Activated naive CD8-positive, alpha-beta T cell treated with anti-CD3 and anti-CD28 coated beads, Interleukin-2, amount 50 U/mL, for 16 hours (primary cell): ENCODE data around the gene IL21.

ENCODE experiments used
- DNase-seq: peaks from one replicate; pipeline ENCODE4 v3.0.0-alpha.2; 2020; ENCODE audit warnings: low read depth, low spot score

The IL21 gene

DNA sequence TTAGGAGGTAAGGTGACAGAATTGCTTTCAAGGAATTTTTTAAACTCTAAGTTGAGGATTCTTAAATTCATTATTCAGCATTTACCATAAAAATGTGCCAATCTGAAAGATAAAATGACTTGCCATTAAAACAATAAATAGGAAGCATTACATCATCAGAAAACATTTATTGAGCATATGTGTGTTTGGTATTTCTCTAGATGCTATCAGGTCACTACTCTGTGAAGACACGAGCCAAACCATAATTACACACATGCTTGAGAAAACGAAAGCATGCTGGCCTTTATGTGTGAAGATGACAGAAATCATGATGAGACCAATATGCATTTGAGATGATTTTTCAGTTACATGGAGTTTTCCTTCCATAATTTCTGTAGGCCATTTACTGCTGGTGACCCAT, 12.3 kb upstream of the IL21 start:
- no peak for DNase-seq

DNA sequence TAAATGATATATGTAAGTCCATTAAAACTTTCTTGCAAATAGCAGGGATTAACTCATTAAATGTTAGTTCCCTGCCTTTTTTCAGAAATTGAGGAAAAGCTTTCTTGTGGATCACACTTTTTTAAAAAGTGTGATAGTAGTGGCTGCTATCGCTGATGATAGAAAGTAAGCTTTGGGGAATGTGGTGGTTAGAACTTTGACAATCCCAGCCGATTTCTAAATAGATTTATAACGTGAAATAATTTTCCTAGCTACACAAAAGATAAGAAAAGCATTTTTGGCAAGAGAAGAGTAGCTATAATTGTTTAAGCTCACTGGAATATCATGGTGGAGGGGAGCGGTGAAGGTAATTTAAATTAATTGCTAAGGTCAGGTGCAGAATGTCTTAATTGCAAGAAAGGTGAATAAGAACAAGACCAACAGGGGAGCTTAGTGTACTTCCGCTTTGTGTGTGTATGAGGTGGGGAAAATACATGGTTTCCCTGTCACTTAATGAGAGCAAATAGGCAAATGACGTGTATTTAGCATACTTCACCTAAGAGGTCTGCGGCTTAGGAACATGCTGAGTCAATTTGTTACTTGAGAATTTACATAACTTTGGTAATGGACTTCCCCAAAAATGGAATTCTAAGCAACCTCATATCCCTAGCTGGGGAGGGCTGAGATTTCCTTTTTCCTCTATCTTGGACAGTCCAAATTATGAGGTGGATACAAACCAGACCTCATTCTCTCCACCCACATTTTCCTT, 11.7 kb upstream of the IL21 start:
- DNase-seq = no peak

DNA sequence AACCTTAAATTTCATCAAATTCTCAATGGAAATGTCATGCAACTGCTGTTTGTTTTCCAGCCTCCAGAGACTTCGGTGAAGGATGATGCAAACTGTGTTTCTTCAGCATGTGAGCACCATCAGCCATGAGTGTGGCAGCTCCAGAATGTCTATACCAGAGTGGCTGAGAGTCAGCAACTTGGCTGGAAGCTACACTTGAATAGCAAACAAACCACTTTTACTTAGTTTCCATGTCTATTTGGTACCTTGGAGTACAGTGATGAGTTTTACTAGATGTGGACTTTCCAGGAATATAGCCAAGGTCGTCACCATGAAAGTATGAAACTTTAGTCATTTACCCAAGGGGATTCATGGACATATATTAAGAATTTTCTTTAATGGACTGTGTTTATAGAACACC, 4.3 kb upstream of the IL21 start:
- DNase-seq = no peak

DNA sequence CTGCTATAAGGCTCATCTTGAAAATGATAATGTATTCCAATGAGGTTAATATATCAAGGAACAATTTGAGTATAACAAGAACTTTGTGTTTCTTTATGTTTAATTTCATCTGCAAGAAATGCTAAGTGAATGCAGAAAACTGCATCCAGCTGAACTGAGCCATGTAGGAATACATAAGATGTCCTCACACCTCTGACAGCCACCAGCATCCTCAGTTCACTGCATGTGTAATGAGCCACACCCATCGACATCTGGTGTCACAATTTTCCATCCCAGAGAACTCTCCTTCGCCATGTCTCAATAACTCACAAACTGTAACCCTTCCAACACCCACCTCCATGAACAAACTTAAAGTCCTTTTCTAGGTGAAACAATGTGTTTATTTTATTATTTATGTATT, 3.3 kb upstream of the IL21 start:
- no peak for DNase-seq

DNA sequence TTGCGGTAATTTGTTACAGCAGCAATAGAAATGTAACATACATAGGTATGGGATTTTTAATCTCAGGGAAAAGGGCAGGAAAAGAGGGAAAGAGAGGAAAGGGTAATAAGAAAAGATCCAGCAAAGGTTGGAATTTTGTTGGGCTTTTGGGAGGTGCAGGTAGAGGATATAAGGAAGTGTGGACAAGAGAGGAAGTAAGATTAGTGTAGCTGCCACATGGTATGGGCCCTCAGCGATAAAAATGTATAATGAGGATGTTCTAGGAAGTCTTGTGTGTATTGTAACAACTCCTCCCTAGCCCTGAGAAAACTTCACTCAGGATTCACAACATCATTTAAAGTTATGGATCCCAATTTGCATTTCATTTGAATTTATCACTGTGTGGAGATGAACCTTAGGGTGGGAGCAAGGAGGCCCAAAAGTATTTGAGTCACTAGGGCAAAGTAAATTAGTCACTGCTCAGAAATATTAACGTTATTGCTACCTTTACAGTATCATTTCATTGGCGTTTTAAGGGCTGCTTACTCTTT, 2.8 kb upstream of the IL21 start:
- DNase-seq = no peak

DNA sequence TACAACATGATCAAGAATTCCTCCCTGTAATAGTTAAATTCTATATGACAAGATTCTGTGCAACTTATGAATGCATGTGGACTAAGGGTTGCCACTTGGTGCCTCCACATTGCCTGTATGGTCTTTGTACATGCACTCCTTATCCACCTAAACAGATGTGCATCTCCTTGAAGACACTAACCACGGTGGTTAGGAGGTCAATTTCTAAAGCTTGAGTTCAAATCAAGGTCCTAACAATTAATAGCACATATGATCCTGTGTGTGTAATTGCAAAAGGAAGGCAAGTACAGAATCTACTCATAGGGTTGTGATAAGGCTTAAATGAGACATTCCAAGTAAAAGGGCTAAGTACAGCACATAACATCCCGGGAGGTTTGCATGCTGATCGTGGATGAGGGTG, 1.5 kb upstream of the IL21 start:
- no peak for DNase-seq

DNA sequence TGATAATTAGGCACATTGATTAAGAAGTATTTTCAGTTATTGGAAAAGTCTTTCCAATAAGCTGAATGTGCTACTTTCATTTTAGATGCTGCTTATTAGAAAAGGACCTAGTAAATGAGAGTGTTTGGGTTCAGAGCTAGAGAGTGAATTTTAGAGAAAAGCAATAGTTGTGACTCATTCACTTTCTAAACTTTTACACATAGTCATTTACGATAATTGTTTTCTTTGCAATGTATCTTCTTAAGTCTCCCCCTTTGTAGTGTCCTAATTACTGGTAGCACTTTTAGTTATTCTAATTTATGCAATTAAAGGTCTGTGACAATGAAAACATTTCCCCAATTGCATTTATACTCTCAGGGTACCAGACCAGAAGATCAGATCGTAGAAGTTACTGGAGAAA, 1.3 kb downstream of the IL21 start:
- no peak for DNase-seq

DNA sequence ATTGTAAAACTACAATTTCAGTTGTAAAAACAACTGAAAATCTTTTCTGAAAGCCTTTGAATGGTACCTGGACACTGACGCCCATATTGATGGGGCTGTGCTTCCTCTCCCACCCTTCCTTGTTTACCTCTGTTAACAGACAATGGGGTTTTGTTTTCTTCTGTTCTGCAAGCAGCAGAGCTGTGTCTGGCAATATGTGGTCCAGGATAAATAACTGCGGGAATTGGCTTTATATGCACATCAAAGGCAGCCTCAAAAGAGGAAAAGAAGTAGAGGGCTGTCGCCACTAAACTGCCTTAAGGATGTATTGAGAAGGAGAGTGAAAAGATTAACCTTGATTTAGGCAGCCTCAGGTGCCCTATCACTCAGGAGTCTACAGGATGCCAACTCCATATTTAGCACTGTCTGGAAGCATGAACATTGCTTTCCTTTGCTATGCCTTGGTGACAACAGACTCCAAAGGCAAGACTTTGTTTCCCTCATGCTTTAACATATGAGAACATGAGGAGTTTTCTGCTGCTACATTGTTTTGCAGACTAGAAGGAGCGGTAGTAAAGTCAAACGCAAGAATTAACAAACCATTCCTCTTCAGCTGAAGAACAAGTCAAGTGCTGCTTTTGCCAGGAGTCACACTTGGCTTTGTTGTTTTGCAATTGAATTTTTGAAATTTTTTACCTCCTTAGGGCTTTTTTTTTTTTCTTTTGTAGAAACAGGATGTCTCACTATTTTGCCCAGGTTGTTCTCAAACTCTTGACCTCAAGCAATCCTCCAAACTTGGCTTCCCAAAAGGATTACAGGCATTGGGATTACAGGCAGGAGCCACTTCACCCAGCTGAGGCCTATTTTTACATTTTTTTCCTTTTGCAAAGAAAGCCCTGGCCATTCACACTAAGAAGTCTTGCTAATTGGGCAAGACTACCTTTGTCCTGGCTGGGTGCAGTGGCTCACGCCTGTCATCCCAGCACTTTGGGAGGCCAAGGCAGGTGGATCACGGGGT, 3.0 kb downstream of the IL21 start:
- DNase-seq = no peak

DNA sequence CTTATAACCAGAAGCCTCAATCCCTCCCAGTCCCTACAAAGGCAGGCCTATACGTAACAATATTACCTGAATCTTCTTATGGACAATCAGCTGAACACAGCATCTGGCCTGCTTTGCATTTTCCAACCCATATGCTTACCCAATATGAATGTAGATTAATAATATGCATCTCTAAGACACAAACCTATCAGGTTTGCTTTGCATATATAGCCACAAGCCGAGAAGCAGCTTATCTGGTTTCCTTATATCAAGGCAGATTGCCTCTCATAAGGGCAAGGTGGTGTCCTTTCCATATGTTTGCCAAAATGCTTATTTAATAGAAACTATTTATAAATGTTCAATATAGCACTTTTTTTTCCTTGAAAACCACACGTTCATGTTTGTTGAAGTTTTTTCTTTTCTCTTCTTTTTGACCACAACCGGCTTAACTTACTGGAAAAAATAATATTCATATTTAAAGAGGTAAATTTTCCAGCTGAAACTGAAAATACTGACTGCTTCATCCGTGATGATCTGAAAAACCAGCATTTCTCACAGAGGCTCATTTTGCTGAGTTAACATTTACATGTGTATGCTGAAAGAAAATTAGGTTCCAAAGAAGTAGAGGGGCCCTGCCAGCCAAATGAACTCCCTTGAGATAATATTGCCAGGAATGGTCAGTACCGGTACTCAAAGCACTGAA, 3.8 kb downstream of the IL21 start:
- no peak for DNase-seq

DNA sequence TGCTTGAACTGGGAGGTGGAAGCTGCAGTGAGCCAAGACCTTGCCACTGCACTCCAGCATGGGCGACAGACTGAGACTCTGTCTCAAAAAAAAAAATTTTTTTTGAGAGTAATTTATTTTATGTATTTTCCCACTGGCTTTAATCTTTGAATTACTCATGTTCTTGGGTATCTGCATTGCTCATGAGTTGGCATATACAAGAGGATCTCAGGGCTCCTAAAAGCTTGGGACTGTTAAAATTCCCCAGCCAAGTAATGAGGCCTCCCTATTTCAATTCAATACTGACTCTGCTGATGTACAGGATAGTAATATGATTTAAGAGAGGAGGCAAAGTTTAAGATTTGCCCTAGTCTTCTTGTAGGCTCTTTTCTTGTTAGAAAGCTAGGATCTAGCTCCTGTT, 6.2 kb downstream of the IL21 start:
- DNase-seq = no peak

DNA sequence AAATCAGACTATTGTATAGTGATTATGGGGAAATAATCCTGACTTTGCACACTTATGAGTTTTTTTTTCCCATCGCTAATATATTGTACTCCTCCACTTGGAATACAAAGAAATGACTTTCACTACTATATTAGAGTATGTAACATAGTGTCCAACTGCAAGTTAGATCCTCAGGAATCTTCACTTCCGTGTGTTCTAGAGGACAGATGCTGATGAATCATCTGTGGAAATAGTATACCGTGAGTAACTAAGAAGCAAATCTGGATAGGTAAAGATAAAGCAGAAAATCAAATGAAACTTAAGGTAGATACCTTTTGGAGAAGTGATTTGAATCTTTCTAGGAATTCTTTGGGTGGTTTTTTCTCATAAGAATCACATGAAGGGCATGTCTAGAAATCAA, 8.3 kb downstream of the IL21 start:
- no peak for DNase-seq

DNA sequence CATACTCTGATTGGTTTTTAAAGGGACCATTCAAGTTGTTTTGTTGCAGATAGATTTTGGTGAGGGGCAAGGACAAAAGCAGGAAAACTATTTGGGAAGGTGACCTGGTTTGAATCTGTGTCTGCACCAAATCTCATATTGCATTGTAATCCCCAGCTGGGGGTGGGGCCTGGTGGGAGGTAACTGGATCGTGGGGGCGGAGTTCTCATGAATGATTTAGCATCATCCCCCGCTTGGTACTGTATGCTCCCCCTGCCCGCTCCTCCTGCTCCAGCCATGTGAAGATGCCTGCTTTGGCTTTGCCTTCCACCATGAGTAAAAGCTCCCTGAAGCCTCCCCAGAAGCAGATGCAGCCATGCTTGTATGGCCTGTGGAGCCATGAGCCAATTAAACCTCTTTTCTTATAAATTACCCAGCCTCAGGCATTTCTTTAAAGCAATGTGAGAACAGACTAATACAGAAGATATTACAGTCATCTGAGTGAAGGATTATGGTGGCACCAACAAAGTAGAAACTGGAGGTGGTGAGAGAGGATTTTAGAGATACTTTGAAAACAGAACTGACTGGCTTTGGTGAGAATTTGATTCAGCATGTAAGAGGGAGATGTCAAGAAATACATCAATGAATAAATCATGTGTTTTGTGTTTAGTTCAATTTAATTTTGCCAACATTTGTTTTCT, 14.4 kb downstream of the IL21 start:
- no peak for DNase-seq

DNA sequence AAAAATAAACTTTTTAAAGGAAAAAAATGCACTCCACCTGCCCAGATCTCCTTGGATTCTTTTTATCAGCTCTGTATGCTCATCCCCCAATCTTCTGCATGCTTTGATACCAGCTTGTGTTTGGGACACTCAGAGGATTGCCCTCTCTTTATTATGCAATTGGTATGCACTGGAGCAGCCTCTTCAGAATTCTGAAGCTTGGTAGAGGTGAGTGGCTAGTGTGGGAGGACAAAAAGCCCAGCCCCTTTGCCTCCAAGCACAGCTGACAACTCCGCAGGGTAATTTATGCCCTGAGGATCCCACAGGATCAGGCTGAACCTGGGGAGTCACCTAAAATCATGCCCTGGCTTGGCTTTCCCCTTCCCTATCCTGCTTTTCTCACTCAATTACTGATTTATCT, 16.7 kb downstream of the IL21 start:
- DNase-seq = no peak

DNA sequence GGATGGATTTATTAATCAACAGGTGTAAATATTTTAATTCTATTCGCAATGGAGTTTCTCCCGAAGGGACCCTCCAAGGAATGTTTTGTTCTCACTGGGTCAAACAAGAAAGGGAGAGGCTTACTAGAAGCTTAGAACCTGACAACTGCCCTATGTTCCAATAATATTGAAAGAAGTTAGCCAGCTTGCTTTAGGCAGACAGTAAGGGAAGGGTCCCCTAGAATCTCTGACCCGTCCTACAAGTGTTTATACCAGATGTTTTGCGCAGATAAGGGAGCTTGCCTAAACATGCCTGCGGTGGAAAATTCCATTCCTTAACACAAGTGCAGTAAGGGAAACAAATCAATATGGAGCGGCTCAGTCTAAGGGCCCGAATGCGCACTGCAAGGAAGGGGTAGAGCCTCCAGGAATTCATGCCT, 17.7 kb downstream of the IL21 start:
- no peak for DNase-seq

DNA sequence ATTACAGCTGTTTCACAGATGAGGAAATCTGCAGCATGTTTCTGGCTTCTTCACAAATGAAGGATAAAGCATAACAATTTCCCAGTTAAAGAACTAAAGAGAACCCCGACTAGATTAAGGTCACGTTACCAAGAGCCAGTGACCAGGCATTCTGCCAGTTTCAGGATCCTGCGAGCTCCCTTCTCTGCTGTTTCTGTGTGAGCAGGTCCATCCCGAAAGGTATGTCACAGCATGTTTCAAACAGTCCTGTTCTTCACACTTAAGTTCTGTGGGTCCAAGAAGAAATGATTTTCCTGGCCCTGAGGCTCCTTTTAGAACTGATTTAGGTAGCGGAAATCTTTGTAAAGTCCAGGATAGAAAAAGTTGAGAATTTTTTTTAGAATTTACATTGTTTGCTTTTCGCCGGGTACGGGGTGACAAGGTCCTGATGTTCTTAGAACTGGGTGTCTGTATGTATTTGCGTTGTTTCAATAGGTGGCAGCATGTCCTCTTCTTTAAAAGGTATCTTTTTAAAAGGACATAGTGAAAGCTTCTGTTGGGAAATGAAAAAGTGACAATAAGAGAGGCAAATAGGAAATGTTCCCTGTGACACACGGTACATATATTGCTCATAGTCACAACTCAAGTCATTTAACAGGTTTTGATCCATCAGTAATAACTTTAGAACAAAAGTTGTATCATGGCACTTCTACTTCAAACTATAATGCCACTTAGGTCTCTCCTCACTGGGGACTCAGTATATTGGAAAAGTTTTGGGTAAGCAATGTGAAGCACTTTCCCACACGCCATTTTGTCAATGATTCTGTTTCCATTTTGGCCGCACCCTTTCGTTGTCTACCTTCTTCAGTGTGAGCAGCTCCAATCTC, 18.4 kb downstream of the IL21 start:
- DNase-seq = no peak

DNA sequence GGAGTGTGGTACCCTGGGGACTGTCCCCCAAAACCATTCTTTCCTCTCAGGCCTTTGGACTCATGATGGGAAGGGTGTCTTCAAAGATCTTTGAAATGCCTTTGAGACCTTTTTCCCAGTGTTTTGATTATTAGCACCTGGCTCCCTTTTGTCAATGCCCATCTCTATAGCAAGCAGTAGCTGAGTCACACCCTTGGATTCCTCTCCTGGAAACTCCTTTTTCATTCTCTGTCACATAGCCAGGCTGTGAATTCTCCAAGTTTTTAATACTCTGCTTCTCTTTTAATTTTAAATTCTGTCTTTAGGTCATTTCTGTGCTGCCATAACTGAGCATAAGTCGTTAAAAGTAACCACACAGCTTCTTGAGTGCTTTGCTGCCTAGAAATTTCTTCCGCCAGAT, 29.7 kb downstream of the IL21 start:
- DNase-seq = no peak

DNA sequence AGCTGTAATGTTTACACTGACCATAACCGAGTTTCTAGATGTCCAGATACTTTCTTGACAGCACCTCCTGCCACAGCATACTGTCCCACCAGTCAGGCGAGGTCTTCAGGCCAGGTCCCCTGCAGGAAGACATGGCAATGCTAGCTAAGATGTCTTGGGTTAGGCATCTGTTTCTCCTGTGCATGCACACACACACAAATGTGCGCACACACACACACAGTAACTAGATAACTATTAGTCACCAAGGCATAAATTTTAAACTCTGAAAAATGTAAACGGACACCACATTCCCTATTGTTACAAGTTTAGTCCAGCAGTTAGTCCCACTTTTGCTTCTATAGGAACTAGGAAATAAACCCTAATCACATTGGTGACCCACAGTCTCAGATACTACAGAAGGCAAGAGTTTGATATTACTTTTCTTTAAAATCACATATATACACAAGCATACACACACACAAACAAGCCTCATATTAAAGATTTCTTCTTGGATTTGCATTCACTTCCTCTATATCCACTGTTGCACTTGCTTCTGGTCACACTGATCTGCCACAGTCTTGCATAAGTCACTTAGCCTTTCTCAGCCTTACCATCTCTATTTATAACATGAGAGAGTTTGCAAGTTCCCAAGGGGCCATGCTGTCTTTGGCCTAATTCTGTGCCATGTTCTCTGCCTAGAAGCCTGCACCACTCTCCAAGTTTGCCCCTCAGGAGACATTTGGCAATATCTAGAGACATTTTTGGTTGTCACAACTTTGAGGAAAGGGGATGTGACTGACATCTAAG, 32.2 kb downstream of the IL21 start:
- DNase-seq = no peak

DNA sequence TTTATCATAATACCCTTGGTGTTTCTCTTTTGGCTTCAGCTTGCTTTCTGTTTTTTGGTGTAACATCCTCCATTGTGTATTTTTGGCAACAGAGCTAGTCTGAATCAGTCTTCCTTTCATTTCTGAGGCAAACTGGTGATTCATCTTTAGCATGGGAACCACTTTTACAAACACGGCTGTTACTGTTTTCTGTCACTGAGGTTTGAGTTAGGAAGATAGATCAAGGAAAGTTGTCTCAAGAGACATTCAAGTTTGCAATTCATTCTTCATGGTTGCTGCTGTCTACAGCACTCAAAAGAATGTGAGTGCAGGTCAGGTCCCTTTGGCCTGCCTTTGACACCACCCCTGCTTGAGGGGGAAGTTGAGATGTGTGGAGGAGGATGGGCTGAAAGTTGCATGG, 36.3 kb downstream of the IL21 start:
- DNase-seq = no peak

DNA sequence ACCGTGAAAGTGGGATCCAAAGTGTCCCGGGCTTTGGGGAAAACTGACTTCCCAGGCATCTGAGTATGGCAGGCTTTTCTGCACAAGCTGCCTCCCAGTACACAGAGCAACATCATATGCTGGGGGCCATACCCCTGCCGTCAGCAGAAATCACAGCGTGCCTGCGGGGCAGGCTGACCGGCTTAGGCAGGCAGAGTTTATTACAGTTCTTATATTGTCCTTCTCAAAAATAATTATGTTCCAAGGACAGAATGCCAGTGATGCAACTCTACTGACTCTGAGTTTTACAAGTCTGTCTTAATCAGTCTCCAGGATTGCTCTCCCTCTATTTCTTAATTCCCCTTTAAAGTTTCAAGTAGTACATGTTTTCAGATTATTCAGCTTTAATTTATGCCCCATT, 37.0 kb downstream of the IL21 start:
- no peak for DNase-seq
